Keratinocyte (primary cell): Measurements from ENCODE around the gene OR2A5. TPM values are rescaled to one million over a fixed set of nuclear protein-coding genes. Genes with fewer than 3 reads are reported as not detected.

Experiments used
- DNase-seq: peaks from one replicate; pipeline ENCODE4 v3.0.0-alpha.2; 2011; ENCODE audit warnings: low read depth, missing footprints, low spot score
- FAIRE-seq: peaks from 2 replicates; lab custom pipeline; 2011; peaks lifted over from hg19 to GRCh38; lab: Jason Lieb, UNC
- H2AFZ ChIP-seq: 2 replicates; pipeline ENCODE4 v1.6.0; 2012; ENCODE audit warnings: low read length, control low read depth, inconsistent platforms; ENCODE audit not compliant: control insufficient read depth
- H3K27ac ChIP-seq: 2 replicates; pipeline ENCODE4 v1.5.1; 2011; ENCODE audit warnings: low read length; ENCODE audit not compliant: control insufficient read depth, insufficient read depth
- H3K27me3 ChIP-seq: 3 replicates; pipeline ENCODE4 v1.6.0; 2011; ENCODE audit warnings: low read length; ENCODE audit not compliant: control insufficient read depth, insufficient read depth; ENCODE audit errors: extremely low read depth
- H3K36me3 ChIP-seq, 2 experiments: 2 replicates in 1 of 2; 3 replicates in 1 of 2; pipeline ENCODE4 v1.5.1; 2011; ENCODE audit warnings: low read length in 2 of 2, mild to moderate bottlenecking in 1 of 2; ENCODE audit not compliant: control insufficient read depth in 2 of 2, insufficient read depth in 2 of 2; ENCODE audit errors: extremely low read depth in 1 of 2
- H3K4me1 ChIP-seq: 3 replicates; pipeline ENCODE4 v1.5.1; 2011; ENCODE audit warnings: low read length; ENCODE audit not compliant: control insufficient read depth, insufficient read depth; ENCODE audit errors: extremely low read depth
- H3K4me2 ChIP-seq: 3 replicates; pipeline ENCODE4 v1.6.0; 2011; ENCODE audit warnings: low read depth, low read length; ENCODE audit not compliant: control insufficient read depth, insufficient read depth; ENCODE audit errors: extremely low read depth
- H3K4me3 ChIP-seq, 3 experiments: fragments of 200-600 bp in 1 of 3; sonication (generic) in 1 of 3; 2 replicates in 2 of 3; 3 replicates in 1 of 3; pipeline ENCODE4 v1.5.1; 2011 to 2016; ENCODE audit warnings: low read length in 3 of 3, mild to moderate bottlenecking in 3 of 3, control low read depth in 2 of 3, inconsistent platforms in 1 of 3, low read depth in 1 of 3, mixed read lengths in 1 of 3, mixed run types in 1 of 3, moderate library complexity in 1 of 3; ENCODE audit not compliant: control insufficient read depth in 2 of 3, insufficient read depth in 2 of 3; ENCODE audit errors: extremely low read depth in 1 of 3
- H3K79me2 ChIP-seq: 2 replicates; pipeline ENCODE4 v1.6.0; 2012; ENCODE audit warnings: low read length; ENCODE audit not compliant: control insufficient read depth, insufficient read depth
- H3K9ac ChIP-seq: 3 replicates; pipeline ENCODE4 v1.6.0; 2011; ENCODE audit warnings: low read length; ENCODE audit not compliant: control insufficient read depth, insufficient read depth; ENCODE audit errors: extremely low read depth
- H3K9me1 ChIP-seq: 3 replicates; pipeline ENCODE4 v1.6.0; 2011; ENCODE audit warnings: low read length; ENCODE audit not compliant: control insufficient read depth, insufficient read depth; ENCODE audit errors: extremely low read depth
- H3K9me3 ChIP-seq: 2 replicates; pipeline ENCODE4 v1.5.1; 2012; ENCODE audit warnings: low read depth, low read length; ENCODE audit not compliant: control insufficient read depth
- H4K20me1 ChIP-seq: 3 replicates; pipeline ENCODE4 v1.6.0; 2011; ENCODE audit warnings: low read length; ENCODE audit not compliant: control insufficient read depth, insufficient read depth; ENCODE audit errors: extremely low read depth
- CTCF ChIP-seq, 3 experiments: IDR thresholded peaks in 1 of 3; conservative IDR thresholded peaks in 1 of 3; optimal IDR thresholded peaks in 1 of 3; 2 replicates in 2 of 3; 3 replicates in 1 of 3; pipeline versions ENCODE3 to v1.5.1; 2011; ENCODE audit warnings: low read length in 3 of 3, mild to moderate bottlenecking in 3 of 3, moderate library complexity in 2 of 3, control low read depth in 1 of 3, inconsistent platforms in 1 of 3; ENCODE audit not compliant: insufficient read depth in 2 of 3; ENCODE audit errors: extremely low read depth in 1 of 3
- EZH2 ChIP-seq: IDR thresholded peaks from one replicate; pipeline ENCODE4 v1.6.1; 2012; ENCODE audit warnings: inconsistent platforms, mild to moderate bottlenecking, low read length, moderate library complexity
- dilution Hi-C: fragments of 300-500 bp; cut with MboI; formaldehyde crosslinking; loops from one replicate; pipeline ENCODE4 v1.7.0; 2020; ENCODE audit warnings: low sequenced_read_pairs; ENCODE audit not compliant: extremely low pct_ligation_motif_present
- polyA plus RNA-seq, 5 experiments: library from polyadenylated mRNA; depleted of rRNA in 3 of 5; stranded (reverse) in 3 of 5; stranded (forward) in 1 of 5; unstranded in 1 of 5; fragments of >200 nt; gene quantifications; 1 replicate in 1 of 5; 2 replicates in 3 of 5; 3 replicates in 1 of 5; pipeline versions ENCODE4 v1.2.1 to v1.2.3, GENCODE V29; 2011 to 2012; ENCODE audit warnings: missing spikeins in 2 of 5, low read depth in 1 of 5, low replicate concordance in 1 of 5

Gene OR2A5
- polyA plus RNA-seq, 1 donor (not counting 4 experiments of a cell fraction or from before 2014, with no cell fraction given): not detected

GRCh38 chr7:144027070-144027469 lies 21.7 kb upstream of the OR2A5 start:
- FAIRE-seq (no peak), DNase-seq (no peak)
- Histone ChIP-seq H2AFZ (no peak overlapping the region), H3K27me3 (no peaks in the 10 kb centered on the region), H3K4me2 (no peak overlapping the region), H3K27ac (no peak overlapping the region), H3K4me3 (no peak overlapping the region), H3K4me1 (no peaks in the 10 kb centered on the region), H3K9me3 (no peaks in the 10 kb centered on the region), H3K9me1 (no peaks in the 10 kb centered on the region), H3K36me3 (no peaks in the 10 kb centered on the region), H4K20me1 (no peaks in the 10 kb centered on the region), H3K79me2 (no peaks in the 10 kb centered on the region), H3K9ac (no peak overlapping the region)
- dilution Hi-C loops: no loop called here
- TF ChIP-seq EZH2: no peak
- TF ChIP-seq CTCF (optimal IDR thresholded peaks at IDR 0.05 in 1 of 3, IDR thresholded peaks at IDR 0.05 in 1 of 3, conservative IDR thresholded peaks at IDR 0.05 in 1 of 3; ENCODE audit: extremely low read depth in 1 of 3, insufficient read depth in 2 of 3, low read length in 3 of 3): peak in 2 of 3 experiments; percentile 18

GRCh38 chr7:144027974-144028373 lies 20.8 kb upstream of the OR2A5 start:
- Histone ChIP-seq H3K9me3 (no peaks in the 10 kb centered on the region), H3K4me3 (no peak overlapping the region), H3K4me2 (no peak overlapping the region), H3K9ac (no peak overlapping the region), H3K4me1 (no peaks in the 10 kb centered on the region), H3K27ac (no peak overlapping the region), H3K27me3 (no peaks in the 10 kb centered on the region), H3K9me1 (no peaks in the 10 kb centered on the region), H2AFZ (no peak overlapping the region), H3K79me2 (no peaks in the 10 kb centered on the region), H3K36me3 (no peaks in the 10 kb centered on the region), H4K20me1 (no peaks in the 10 kb centered on the region)
- no peak for TF ChIP-seq EZH2
- no peak for TF ChIP-seq CTCF (optimal IDR thresholded peaks at IDR 0.05 in 1 of 3, IDR thresholded peaks at IDR 0.05 in 1 of 3, conservative IDR thresholded peaks at IDR 0.05 in 1 of 3; ENCODE audit: extremely low read depth in 1 of 3, insufficient read depth in 2 of 3, low read length in 3 of 3)
- DNase-seq (no peak), FAIRE-seq (no peak)
- dilution Hi-C loops: no loop called here
